GM19452 (cell line): ENCODE measurements around the gene SH3RF3.

ENCODE experiments used
- ATAC-seq: cut with Tn5 transposase; IDR thresholded peaks from one replicate; pipeline ENCODE4 v1.9.1; 2021; ENCODE audit not compliant: unreplicated experiment

Gene SH3RF3

DNA sequence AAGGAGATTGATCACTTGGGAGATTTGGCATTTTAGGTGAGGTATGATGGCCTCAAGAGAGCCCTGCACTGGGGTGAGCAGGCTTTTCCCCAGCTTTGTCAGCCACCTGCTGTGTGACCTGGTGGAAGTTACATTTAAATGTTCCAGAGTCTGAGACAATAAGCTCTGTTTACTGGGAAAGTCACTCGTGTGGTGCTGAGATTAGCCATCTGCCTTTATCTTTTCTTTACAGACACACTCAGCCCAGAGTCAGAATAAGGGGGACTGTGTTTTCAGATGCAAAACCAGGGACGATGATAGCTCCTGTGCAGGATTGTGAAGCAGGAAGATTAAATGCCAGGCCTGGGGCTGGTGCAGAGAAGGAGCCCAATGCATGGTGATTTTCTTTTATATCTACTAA is 47.9 kb downstream of the SH3RF3 start:
- no peak for ATAC-seq

DNA sequence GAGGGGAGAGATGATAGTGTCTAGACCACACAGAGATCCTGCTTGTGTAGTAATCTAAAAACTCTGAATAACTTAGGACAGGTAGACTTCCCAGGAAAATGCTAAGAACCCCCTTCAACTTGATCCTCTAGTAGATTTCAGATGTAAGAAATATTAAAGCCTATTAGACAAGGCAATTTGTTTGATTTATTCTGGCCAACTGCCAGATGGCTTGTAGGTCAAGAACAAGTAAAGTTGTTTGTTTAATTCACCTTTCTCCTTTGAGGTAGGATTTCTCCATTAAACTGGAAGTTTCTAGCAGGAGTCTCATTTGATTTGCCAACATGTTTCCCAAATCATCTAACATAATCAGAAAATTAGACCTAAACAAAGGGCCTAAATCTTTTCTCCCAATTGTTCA is 48.6 kb downstream of the SH3RF3 start:
- ATAC-seq: no peak

DNA sequence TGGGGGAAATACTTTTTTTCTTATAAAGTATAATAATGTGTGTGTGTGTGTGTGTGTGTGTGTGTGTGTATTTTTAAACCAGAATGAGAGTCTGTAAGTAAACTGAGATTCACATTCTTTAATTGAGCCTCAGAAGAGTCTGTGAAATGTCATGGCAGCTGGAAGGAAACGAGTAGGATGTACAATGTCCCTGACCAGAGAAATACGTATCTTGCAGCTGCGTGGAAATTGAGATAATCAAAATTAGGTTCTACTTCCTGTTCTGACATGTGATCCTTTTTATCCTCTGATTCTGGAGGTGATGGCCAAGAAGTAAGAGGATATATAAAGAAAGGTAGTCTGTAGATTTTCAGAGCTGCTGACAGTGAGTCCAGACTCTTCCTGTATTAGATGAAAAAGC is 50.0 kb downstream of the SH3RF3 start:
- no peak for ATAC-seq

DNA sequence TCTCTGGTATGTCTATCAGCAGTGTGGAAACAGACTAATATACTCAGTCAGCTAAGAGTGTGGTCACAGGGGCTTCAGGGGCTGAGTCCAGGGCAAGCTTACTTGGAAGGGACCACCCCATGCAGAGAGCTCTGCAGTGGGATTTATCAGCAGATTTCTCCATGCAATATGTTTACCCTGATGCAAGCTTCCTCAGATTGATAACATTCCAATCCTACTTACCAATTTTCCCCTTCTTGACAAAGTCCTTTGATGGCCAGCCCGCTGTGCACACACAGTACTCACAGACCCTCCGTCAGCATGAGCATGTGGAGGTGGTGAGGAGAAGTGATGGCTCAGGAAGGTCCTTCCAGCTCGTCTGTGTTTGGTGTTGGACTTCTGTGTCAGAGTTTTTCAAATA is 51.8 kb downstream of the SH3RF3 start:
- no peak for ATAC-seq

DNA sequence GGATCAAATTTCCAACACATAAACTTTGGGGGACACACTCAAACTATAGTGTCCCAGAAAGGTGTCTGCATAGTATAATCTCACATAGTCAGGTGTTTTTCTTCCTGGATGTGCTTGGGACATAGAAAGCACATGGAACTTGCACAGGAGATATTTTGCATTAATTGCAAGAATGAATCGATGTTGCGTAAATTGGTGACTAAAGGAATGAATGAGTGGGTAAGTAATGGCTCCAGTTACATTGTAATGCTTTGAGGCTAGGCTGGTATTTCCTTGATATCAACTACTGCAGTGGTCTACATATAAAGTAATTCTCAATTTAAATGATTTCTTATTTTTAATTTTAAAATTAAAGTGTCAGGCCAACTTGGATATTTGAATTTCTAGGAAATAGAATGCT is 53.4 kb downstream of the SH3RF3 start:
- ATAC-seq: no peak

DNA sequence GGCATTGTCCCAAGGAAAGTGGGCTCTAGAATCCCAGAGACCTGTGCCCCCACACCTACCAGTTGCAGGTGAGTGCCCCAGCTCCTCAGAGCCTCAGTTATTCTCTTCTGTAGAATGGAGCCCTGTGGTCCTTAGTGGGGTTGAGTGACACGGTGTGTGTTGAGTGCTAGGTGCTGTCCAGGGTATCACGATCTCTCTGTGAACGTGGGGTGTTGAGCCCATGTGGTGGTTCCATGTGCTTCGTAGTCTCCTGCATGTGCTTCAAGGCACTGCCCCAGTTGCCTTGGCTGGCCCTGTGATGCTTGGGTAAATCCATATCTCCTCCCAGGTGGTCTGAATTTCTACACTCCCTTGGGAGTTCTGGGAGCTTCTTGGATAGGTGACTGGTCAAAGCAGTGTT is 54.9 kb downstream of the SH3RF3 start:
- no peak for ATAC-seq

DNA sequence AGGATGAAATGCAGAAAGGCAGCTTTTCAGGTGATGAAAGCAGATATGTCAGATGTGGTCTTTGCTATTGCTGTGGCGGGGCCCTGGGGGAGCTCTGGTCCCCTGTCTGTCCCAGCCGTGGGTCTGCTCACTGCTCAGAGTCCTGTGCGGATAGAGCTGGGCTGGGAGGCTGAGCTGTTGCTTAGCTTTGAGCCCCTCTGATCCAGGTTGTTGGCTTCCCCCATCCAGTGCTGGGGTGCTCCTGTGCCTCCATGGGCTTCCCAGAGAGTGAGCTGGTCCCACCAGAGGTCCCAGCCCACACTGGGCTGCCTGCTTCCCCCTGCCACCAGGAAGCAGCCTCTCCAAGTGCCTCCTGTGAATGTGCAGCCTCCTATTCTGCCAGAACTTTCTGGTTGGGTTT is 55.4 kb downstream of the SH3RF3 start:
- ATAC-seq: no peak

DNA sequence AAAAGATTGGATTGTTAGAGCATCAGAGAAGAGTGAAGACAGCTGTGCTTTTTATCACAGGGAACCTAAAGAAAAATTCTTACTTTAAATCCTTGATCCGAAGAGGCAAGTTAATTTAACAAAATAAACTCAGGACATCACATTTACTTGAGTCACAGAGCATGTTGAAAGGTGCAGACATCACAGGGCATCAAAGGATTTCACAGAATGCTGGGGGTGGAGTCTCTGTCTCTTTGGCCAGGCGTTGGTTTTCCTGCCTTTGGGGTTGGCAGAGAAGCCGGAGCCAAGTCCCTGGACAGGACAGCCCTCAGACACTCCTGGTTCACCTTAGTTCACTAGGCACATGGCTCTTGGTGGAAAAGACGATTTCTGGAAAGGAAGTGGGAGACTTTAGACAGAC is 56.3 kb downstream of the SH3RF3 start:
- no peak for ATAC-seq

DNA sequence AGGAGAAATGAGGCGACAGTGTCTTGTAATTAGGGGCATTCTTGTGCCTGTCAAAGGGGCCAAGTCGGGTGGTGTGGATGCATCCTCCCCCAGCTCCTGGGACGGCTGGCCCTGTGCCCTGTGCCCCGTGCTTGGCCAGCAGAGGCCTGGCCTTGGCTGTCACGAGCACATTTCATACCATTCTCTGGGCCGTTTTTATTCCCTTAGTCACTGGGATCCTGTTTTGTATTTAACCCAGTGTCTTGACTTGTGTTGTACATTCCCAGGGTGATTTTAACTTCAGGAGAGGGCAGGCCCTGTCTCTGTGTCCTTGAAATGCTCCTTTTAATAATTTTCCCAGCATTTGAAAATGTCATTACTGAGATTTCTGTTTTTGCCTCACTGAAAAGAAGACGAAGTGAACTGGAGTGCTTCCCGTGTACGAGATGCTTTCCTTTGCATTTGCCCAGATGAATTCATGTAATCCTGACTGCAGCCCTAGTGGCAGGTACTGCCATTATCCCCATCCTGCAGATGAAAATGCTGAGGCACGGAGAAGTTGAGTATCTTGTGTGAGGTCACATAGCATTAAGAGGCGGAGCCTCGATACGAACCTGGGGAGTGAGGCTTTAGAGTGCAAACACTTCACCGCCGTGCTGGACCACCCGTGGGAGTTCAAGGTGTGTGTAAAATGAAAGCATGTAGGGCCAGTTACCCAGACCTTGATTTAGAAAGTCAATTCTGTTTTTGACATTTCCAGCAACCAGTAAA is 57.0 kb downstream of the SH3RF3 start:
- ATAC-seq: no peak

DNA sequence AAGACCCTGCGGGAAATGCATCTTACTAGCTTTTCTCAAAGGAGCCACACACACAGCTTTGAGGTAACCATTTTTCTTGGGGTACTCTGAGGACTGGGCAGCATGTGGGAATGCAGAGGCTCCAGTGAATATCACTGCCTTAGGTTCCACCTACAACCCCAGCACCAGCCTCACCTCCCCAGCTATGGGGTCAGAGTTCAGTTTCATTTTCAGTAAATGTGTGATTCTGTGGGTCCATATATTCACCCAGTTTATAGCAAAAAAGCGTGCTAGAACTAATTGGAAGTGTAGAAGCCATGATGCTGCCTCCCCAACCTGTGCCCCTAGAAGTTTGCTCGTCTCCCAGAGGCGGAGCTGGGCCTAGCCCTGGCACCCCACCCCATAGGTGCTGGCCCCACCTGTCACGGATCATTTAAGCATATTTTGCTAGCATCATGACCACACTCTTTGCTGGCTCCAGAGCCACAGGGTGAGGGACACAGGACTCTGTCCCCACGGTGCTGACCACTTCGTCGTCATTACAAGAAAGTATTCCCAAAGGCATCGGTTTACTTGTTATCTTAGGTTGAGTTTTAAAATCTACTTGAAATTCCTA is 57.7 kb downstream of the SH3RF3 start:
- no peak for ATAC-seq

DNA sequence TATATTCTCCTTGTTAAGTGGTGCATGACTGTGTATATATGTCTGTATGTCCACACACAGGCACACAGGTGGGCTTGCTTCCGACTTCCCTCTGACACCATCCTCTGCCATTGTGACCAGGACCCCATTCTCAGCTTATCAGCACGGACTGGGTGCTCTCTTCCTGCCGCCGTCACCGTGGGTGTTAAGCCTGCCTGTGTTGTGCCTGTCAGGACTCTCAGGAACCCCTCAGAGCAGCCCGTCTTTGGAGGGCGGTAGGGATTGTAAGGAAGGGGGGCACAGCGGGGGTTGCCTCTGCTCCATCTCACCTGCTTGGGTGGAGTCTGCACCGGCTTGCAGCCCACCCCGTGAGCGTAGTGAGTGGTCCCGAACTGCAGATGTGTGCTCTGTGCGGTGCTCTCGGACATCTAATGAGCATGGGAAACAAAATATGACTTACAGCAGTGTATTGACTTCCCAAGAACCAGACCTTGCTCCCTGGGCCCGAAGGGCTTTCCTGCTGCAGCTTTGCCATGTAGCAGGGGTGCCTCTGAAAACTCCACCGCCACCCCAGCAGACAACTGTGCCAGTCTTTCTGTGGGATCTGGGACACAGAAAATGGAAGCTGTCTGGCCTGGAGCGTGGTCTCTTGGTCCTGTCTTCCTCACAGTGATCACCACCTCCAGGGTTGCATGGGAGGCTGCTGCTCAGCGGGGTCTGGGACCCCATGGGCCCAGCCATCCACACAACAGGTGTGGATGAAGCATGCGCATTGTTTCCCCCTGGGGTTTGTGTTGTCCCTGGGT is 58.9 kb downstream of the SH3RF3 start:
- ATAC-seq: no peak

DNA sequence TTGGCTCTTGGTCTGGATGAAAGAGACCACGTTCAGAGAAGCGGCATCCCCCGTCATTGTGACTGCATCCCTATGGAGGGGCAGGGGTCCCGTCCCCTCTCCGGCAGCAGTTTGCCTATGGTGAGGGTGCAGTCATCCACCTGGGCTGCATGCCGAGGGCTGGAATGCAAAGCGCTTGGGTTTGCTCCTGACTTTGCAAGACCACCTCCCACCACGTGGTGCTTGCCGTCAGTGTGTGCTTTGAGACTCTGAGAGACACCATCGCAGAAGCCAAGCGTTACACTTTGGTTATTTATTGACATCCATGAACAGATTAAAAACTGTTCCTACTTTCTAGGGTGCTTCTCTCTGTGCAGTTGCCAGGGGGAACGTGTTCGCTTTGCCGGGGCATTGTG is 59.5 kb downstream of the SH3RF3 start:
- no peak for ATAC-seq

DNA sequence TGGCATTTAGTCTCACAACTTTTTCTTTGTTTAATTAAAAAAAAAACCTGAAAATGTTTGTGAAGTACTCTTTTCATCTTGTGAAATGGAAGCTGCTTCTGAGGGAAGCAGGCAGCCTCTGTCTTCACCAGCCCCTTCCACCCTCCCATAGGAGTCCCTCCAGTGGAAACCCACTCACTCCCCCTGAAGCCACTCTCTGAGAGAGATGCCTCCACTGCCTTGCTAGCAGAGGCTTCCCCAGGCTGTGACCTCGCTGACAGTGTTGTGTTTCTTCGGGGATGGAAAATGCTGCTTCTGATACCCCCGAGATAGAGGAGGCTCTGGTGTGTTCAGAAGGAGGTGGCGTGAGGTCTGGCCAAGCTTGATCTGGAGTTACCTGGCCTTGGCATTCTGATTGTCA is 59.9 kb downstream of the SH3RF3 start:
- ATAC-seq: no peak

DNA sequence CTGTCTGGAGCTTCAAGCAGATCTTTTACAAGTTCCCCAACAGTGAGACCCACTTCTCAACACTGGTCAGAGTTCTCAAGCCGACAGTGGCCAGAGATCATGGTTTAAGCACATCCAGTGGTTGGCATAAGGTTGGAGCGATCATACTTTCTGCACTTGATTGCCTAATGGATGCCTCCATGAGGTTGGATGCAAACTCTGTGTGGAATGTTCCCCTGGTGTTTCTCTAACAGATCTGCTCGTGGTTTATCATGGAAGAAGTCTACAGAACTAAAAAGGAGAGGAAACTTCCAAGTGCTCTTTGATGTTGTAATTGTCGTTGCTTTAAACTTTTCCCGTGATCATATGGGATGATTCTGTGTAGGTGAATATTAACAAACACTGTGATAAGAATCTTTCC is 60.7 kb downstream of the SH3RF3 start:
- no peak for ATAC-seq

DNA sequence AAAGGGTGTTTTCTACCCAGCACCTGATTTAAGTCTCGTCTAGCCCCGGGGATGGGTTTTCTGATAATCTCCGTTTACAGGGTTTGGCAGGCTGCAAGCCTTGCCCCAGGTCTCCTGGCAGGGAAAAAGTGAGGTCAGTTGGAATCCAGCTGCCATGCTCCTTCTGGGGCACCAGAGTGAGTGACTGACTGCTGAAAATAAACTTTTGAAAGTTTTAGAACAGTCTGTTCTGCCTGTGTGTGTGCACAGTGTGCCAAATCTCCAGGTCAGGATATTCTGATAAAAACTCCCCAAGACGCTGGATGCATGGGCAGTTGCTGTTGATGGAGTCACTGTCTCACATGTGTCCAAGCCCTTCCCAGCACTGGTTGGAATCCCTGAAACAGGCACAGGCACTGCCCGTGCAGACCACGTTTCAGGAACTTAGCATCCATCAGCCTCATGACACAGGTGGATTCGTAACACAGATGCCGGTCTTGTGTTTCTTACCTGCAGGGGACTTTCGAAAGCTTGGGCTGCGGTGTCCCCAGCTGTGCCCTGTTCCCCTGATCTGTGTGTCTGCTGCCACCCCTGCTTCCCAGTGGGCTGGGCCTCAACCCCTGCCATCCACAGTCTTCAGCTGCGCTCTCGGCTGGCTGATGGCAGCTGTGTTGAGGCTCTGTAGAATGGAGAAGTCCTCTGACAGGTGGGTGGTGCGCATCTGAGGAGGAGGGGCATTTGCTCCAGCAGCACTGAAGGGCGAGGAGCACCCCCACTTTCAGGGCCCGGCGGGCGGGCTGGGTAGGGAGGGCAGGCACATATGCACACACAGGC is 65.0 kb downstream of the SH3RF3 start:
- ATAC-seq: no peak

DNA sequence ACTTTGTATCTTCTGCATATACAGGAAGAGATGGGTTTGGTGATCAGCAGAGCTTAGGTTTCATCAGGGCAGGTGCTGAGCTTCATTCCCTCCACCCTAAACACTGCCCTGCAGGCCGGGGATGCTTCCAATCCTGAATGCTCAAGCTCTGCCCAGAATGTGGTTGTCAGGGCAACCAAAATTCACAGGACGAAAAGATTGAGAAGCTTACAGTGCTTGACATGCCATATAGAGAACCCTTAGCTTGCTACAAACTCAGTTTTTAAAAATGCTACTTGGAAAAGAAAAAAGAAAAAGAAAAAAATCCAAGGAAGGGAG is 65.6 kb downstream of the SH3RF3 start:
- ATAC-seq: no peak

DNA sequence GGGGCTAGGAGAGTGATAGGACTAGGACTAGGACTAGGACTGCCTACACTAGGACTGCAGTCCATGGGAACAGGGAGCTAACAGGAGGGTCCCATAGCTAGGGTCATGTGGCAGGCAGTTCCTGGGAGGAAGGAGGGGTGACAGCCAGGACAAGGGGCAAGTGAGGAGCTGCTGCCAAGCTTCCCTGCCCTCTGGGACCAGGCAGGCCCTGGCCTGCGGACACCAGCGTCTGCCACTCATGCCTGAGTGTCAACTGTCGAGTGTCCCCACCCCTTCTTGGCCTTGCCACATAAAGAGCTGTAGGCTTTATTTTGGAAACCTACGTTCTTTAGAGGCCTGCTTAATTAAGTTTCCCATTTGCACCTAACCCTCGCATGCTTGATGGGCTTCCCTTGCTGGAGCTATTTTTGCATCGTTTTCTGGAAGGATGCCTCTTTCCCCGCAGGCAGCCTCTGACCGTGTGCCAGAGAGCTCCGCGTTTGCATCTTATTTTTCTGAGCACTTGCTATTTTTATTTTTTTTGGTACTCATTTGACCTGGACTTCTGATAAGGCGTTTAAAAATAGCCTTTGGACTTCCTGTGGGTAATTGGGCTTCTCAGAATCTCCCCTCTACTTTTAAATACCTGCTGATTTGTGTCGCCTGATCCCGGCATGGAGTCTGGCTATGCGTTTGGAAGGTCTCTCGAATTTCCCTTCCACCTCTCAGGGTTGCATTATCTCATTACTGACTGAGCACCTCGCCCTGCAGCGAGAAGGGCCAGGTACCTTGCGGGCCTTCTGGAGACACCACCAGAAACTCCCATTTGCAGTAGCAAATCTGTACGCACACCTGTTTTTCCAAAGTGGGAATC is 66.4 kb downstream of the SH3RF3 start:
- no peak for ATAC-seq

DNA sequence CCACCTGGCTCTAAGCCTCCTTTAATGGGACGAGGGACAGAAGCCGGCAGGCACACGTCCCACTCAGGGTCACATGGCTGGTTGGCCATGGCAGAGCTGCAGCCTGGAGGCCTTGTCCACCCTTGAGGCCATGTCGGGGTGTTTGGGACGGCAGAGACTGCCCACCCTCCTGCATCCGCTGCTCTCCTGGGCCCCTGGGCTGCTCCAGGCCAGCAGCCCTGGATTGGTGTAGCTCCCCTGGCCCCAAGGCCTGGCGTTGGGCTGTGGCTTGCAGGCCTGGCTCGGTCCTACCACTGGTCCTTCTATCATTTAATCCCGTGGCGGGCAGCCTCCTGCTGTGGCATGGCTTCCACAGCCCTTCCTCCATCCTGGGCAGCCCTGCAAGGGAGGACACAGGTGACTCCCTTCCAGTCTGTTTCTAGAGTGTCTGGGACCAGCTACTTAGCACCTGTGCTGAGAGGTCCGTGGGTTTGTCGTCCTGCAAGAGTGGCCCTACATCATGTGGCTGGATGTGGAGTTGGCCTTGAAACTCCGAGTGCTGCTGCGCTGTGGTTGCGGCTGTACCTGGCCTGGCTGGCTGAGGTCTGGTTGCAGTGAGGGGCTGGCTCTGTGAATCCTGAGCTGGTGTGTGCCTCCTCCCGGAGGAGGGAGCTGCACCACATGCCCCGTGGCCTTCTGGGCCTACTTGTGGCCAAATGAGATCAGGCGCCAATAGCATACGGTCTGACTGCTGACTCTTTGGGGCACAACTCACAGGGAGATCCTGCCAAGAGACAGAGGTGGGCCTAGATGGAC is 67.3 kb downstream of the SH3RF3 start:
- no peak for ATAC-seq

DNA sequence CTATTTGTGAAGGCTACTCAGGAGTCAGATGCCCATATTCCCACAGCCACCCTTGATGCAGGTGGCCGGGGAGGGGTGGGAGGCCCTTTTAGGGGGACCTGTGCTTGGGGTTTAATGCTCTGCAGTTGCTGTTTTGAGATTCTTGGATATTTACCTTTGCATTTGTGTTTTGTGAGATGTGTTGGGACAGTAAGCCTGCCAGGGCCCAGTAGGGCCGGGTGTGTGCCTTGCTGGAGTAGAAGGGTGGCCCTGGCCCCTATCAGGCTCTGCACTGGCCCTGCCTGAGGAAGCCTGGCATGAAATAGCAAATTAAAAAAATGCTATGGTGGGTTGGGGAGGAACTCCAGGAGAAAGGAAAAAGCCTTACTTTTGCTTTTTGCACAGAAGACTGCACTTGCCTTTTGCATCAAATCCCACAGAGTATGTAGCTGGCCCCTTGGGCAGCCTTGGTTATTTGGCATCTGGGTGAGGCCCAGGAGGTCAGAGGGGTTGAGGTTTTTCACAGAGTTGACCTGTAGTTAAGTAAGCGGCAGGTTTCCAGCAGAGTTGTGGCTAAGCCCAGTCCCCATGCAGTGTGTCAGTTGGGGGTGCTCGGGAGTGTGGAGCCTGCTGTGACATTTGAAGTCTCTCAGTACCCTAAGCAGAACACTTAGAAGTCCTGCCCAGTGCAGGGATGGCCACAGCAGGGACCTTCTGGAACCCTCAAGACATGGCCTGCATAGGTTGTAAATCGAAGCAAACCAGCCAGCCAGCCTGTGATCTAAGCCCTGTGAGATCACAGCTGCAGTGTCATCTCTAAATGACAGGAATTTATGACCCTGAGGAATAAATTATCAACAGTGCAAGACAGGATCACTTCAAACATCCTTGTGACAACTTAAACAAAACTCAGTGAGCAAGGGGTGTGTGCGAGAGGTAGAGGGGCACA is 68.8 kb downstream of the SH3RF3 start:
- no peak for ATAC-seq
